Measurements from ENCODE around the gene NUP210L.
"Not testable (repeated sequence)": the region's sequence is repeated elsewhere in the genome, so short reads cannot be mapped to it uniquely, and the experiment has no call there.

Gene NUP210L

DNA sequence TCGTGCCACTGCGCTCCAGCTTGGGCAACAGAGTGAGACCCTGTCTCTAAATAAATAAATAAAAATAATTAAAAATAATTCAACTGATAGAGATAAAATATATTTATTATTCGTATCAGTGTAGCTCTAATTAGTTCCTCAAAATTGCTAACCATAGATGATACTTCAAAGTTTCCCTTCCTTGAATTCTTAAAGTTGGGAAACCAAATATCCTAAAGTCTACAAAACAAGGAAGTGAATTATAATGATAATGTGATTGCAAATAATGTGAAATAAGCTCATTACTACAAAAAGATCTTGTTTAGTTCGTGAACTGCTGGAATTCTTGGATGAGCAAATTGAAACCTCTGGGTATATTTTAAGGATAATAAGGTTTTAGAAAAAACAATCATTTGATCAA is 60.5 kb downstream of the NUP210L start:
- no peak for DNase-seq

DNA sequence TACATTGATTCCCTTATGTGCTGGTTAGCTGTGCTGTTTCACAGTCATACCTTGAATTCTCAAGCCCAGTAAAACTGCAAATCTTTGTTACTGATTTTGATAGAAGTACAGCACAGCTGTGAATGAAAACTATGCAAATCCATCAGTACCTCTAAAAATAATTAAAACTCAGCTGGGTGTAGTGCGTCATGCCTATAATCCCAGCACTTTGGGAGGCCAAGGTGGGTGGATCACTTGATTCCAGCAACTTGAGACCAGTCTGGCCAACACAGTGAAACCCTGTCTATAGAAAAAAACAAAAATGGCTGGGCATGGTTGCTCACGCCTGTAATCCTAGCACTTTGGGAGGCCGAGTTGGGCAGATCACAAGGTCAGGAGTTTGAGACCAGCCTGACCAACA is 61.2 kb downstream of the NUP210L start:
- no peak for DNase-seq

DNA sequence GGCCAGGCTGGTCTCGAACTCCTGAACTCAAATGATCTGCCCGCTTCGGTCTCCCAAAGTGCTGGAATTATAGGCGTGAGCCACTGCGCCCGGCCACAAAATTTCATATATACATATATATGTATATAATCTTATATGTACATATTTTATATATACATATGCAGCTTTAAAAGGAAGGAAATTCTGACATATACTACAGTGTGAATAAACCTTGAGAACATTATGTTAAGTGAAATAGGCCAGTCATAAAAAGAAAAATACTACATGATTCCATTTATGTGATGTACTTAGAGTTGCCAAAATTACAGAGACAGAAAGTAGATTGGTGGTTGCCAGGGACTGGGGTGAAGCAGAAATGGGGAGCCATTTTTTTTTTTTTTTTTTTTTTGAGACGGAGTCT is 63.2 kb downstream of the NUP210L start:
- DNase-seq, result no peak

DNA sequence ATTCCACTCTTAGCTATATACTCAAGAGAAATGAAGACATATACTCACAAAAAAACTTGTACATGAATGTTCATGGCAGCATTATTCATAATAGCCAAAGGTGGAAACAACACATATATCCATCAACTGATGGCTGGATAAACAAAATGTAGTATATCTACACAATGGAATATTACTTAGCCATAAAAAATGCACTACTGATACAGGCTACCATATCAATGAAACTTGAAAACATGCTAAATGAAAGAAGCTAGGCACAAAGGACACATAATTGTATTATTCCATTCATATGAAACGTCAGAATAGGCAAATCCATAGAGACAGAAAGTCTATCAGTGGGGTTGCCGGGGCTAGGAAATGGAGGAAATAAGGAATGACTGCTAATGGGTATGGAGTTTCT is 67.3 kb downstream of the NUP210L start:
- no peak for DNase-seq

DNA sequence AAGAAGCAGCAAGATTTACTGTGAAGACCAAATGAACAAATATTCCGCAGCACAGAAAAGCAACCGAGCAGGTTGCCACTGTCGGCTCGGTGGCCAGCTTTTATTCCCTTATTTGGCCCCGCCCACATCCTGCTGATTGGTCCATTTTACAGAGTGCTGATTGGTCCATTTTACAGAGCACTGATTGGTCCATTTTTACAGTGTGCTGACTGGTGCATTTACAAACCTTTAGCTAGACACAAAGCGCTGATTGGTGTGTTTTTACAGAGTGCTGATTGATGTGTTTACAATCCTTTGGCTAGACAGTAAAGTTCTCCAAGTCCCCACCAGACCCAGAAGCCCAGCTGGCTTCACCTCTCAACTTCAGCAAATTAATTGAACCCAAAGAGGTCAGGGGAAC is 71.8 kb downstream of the NUP210L start:
- DNase-seq, result not testable (repeated sequence)

DNA sequence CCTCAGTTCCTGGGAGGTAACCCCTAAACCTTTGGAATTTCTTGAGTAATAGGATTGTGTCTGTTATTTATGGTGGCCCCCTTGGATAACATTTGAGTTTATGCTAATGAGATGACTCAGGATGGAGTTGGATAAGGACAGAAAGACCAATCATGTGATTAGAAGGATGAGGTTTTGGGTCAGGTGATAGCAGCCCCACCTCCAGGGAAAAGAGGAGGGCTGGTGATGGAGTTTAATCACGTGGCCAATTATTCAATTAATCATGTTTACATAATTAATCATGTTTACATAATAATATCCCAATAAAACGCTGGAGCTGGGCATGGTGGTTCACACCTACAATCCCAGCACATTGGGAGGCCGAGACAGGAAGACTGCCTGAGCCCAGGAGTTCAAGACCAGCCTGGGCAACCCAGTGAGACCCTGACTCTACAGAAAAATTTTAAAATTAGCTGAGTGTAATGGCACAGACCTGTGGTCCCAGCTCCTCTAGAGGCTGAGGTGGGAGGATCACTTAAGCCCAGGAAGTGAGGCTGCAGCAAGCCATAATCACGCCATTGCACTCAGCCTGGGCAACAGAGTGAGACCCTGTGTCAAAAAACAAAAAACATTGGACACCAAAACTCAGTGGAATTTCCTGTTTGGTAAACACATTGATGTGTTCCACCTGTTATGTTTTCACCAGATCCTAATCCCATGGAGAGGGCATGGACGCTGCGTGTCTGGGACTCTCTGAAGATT is 73.3 kb downstream of the NUP210L start:
- no peak for DNase-seq

DNA sequence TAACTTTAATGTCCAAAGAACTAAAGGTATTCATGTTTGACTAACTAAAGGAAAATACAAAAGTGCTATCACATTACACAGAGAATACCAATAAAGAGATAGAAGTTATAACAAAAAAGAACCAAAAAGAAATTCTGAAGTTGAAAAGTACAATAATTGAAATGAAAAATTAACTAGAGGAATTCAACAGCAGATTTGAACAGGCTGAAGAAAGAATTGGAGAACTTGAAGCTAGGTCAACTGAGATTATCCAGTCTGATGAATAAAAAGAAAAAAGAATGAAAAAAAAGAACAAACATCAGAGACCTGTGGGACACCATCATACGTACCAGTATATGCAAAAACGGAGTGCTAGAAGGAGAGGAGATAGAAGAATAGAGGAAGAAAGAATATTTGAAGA is 78.5 kb downstream of the NUP210L start:
- DNase-seq, result no peak

DNA sequence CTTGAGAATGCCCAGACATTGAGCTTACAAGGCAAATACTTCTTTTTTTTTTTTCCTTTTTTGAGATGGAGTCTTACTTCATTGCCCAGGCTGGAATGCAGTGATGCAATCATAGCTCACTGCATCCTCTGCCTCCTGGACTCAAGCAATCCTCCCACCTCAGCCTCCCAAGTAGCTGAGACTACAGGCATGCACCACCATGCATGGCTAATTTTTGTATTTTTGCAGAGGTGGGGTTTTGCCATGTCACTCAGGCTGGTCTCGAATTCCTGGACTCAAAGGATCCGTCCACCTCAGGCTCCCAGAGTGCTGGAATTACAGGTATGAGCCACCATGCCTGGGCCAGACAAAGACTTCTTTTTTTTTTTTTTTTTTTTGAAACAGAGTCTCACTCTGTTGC is 79.1 kb downstream of the NUP210L start:
- DNase-seq, result no peak

DNA sequence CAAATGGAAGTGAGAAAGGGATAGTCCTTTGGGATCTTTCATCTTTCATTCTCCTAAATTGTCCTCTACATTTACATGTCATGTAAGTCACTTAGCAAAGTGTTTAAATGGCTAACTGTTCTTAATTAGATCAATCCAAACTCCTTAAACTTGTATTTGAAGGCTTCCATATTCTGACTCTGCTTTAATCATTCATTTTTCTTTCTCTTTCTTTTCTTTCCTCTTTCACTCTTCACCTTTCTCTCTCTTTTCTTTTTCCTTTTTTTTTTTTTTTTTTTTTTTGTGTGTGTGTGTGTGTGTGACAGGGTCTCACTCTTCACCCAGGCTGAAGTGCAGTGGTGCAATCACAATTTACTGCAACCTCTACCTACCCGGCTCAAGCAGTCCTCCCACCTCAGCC is 92.6 kb downstream of the NUP210L start:
- no peak for DNase-seq

DNA sequence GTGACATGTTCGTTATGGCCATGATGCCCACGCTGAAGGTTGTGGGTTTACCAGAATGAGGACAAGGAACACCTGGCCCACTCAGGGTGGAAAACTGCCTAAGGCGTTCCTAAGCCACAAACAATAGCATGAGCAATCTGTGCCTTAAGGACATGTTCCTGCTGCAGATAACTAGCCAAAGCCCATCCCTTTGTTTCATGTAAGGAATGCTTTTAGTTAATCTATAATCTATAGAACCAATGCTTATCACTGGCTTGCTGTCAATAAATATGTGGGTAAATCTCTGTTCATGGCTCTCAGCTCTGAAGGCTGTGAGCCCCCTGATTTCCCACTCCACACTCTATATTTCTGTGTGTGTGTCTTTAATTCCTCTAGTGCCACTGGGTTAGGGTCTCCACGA is 107.4 kb downstream of the NUP210L start:
- not testable (repeated sequence) for DNase-seq

DNA sequence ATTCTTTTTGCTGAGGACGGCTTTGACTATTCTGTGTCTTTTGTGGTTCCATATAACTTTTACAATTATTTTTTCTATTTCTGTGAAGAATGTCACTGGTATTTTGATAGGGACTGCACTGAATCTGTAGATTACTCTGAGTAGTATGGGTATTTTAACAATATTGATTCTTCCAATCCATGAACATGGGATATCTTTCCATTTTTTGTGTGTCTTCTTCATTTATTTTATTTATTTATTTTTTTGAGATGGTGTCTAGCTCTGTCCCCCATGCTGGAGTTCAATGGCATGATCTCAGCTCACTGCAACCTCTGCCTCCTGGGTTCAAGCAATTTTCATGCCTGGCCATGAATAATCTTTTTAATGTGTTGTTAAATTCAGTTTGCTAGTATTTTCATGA is 121.2 kb downstream of the NUP210L start:
- DNase-seq, result not testable (repeated sequence)

DNA sequence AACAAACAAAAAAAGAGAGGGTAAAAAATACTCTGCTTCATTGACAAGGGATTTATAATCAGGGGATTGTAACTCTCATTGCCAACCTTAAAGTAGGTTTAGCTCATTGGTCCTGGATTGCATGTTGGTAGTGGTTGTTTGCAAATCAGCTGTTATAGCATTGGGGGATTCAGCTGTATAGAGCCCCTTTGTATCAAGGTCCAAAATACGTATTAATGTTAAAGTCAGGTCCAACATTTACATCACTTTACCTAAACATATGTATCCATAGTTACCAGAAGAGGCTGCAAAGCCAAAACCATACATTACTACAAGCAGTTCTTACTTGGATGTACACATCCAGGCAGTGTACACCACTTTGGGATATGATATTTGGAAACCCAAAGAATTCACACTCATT is 134.9 kb downstream of the NUP210L start:
- DNase-seq, result no peak

DNA sequence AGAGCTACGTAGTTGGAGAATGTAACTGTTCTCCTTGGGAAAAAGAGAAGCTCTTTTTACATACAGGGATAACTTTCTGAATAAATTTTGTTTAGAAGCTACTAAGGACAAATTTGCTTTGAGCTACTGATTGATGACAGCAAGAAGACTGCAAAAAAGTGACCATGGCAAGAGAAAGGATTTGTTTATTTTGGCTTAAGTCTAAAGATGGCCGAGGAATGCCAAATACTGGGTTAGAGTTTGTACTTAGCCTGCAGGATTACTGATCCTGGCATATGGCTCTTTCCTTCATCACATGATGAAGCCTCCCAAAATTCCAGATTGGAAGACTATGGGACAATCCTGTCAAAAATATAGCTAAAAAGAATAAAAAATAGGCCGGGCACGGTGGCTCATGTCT is 135.6 kb downstream of the NUP210L start:
- no peak for DNase-seq

DNA sequence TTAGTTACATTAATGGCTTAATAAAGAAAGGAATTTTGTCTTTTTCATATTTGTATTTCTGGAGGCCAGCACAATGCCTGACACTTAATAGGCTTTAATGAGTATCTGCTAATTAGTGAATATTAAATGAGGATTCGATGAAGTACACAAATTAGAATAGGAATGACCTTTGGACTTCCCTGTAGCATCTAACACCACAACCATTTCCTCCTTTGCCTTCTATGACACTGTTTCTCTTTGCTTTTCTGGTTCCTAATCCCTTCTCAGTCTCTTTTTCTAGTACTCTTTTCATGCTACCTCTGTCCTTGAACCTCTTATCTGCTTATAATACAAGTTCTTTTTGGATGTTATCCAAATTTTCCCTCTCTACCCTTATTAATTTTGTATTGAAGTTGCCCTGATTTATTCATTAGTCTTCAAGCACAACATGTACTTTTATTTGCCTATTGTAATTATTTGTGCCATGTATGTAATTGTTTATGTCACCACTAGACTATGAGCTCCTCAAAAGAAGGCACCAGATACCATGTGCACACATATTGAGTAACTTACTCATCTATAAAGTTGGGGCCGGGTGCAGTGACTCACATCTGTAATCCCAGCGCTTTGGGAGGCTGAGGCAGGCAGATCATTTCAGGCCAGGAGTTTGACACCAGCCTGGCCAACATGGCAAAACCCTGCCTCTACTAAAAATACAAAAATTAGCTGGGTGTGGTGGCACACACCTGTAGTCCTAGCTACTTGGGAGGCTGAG is 140.5 kb downstream of the NUP210L start:
- no peak for DNase-seq

DNA sequence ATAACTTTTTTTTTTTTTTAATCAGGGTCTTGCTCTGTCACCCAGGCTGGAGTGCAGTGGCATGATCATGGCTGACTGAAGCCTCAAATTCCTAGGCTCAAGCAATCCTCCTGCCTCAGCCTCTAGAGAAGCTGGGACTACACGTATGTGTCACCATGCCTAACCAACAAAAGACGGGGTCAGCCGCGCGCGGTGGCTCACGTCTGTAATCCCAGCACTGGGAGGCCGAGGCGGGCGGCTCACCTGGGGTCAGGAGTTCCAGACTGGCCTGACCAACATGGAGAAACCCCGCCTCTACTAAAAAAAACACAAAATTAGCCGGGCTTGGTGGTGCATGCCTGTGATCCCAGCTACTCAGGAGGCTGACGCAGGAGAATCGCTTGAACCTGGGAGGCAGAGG is 142.3 kb downstream of the NUP210L start:
- DNase-seq, result not testable (repeated sequence)

DNA sequence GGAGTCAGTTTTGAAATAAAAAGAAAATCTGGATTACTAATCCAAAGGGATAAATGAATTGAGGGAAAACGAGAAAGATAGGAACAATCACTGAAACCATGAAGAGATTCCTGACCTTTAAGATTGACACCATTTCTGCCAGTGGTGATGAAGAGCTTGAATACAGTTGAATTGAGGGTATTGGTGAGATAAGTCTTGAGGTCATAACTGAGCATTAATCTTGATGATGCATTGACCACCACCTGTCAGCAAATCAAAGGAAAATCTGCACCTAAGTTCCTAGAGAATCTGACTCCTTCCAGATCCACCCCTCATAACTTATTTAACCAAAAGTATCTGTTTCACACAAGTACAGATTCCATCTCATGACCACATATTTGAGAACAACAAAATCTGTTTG is 142.7 kb downstream of the NUP210L start:
- DNase-seq, result no peak

DNA sequence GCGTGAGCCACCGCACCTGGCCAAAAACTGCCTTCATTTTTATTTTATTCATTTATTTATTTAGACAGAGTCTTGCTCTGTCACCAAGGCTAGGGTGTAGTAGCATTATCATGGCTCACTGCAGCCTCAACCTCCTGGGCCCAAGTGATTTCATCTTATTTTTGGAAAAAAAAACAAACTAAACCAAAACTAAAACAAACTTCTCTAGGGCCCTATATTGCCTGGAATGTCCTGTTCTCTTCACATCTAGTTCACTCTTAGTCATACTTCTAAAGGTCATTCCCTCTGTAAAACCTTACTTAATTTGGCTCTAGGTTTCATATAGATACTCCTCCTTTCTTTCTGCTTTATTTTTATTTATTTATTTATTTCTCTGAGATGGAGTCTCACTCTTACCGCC is 148.7 kb downstream of the NUP210L start:
- DNase-seq, result no peak

DNA sequence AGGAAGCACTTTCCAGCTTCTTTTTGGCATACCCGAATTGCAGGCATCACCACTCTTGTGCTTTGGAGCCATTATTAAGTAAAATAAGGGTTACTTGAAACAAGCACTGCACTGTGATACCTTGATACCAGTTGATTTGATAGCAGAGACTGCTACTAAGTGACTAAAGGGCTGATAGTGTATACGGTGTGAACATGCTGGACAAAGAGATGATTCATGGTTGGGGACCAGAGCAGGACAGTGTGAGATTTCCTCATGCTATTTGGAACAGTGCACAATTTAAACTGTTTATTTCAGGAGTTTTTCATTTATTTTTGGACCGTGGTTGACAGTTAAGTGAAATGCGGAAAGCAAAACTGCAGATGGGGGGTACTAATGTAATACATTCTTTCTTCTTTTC is 154.5 kb downstream of the NUP210L start:
- no peak for DNase-seq

DNA sequence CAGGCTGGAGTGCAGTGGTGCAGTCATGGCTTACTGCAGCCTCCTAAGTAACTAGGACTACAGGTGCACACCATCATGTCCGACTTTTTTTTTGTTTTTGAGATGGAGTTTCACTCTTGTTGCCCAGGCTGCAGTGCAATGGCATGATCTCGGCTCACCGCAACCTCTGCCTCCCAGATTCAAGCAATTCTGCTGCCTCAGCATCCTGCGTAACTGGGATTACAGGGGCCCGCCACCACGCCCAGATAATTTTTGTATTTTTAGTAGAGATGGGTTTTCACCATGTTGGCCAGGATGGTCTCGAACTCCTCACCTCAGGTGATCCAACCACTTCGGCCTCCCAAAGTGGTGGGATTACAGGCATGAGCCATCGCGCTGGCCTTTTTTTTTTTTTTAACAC is 158.0 kb downstream of the NUP210L start:
- DNase-seq, result not testable (repeated sequence)

DNA sequence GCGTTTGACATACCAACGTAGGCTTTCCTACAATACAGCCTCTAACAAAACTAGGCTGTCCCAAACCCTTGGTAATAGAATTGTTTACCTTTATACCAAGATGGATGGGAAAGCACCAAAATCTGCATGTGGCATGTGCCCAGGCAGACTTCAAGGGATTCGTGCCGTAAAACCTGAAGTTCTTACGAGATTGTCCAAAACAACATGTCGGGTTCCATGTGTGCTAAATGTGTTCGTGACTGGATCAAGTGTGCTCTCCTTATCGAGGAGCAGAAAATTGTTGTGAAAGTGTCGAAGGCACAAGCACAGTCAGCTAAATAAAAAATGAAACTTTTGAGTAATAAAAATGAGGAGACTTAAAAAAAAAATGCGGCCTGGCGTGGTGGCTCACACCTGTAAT is 159.2 kb downstream of the NUP210L start:
- DNase-seq, result no peak

DNA sequence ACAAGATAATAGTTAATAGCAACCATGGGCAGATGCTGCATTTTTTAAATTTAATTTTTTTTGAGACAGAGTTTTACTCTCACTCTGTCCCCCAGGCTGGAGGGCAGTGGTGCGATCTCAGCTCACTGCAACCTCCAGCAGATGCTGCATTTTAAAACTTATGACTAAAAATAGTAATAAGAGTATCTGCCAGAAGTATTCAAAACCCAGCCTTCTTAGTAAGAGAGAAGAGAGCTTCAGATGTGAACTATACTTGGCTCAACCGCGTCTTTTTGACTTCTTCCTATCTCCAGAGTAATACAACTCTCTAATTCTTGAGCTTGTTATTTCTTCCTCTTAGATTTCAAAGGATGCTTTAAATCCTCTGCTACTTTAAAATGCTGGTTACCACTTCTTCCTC is 159.7 kb downstream of the NUP210L start:
- no peak for DNase-seq

DNA sequence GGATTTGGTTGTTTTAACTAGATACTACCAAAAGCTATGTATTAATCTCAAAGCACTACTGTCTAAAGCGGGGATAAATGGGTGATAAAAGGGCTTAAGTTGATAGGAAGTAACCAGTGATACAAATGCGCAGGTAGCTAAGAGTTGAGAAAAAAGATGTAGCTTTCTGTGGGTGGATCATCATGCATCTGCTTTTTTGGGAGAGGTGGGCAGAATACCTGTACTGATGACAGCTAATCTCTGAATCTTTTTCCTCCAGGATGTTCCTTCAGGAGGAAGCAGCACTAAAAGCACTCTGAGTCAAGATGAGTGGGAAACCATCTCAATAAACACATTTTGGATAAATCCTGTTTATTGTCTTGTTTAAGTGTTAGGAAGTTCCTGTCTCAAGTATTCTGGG is 163.1 kb downstream of the NUP210L start:
- no peak for DNase-seq

DNA sequence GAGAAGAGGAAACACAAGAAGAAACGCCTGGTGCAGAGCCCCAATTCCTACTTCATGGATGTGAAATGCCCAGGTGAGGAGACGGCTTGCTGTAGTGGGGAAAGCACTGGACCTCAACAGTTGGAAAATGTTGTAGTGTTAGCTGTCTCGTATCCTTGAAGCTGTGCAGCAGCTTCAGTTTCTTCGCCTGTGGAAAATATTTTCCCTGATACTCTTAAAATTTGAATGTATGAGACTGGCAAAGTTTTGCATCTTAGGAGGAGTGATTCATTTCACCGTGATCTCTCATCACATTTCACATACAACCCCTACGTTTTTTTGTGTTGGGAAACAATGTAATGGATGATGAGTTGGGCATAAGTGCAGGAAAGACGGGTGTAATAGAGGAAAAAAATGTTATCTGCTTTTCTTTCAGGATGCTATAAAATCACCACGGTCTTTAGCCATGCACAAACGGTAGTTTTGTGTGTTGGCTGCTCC is 163.7 kb downstream of the NUP210L start:
- no peak for DNase-seq

DNA sequence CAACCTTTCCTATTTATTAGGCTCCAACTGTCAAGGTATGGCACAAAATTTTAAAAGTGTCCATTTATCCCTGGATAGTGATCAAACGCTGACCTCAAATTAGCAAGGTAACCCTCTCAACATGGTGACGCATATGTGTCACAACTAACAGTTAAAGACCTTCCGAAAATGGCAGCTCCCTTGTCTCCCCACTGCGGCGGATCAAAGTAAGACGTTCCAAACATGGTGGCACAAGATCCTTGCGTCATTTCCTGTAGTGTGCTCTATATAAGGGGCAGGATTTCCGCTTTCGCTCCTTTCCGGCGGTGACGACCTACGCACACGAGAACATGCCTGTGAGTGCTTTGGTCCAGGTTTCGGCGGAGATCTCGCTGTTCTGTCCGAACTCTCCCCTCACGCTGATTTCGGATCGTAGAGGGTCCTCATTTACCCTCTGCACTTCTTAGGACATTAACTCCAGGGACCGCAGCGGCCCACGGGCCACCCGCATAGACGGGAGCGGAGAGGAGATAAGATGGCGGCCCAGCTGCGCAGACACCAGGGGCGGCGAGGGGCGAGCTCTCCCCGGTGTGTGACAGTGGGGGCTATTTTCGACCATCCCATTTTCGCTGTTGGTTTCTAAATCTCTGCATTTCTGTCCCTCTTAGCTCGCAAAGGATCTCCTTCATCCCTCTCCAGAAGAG is 164.3 kb downstream of the NUP210L start, which contains the start of gene RPS27:
Gene RPS27 (plus strand): TSS at position 295 of the 683 bp plus-strand sequence. CDS start 35 bp downstream, at position 330.
- peak; percentile 99 for DNase-seq

All from hematopoietic multipotent progenitor cell treated with erythropoietin and hydrocortisone succinate and interleukin-3 and kit ligand, for 8 days (in vitro differentiated cells).